Cardiac muscle cell (in vitro differentiated cells and primary cell): ENCODE results near the gene FOXL2NB. TPM values are rescaled to one million over a fixed set of nuclear protein-coding genes. Genes with fewer than 3 reads are reported as not detected.
A peak's percentile ranks its signal among the peaks of the same experiment; 100 is the strongest.

Experiments
- DNase-seq, 2 donors: peaks; one replicate each; pipeline versions ENCODE4 v3.0.0 to v3.0.0-alpha.2; 2010 to 2017; ENCODE audit warnings: low read depth in 1 of 2, low spot score in 1 of 2
- H3K27ac ChIP-seq: fragments of 200-600 bp; sonication (generic); 2 replicates; pipeline ENCODE4 v1.5.1; 2016
- H3K27me3 ChIP-seq: fragments of 200-600 bp; sonication (generic); 2 replicates; pipeline ENCODE4 v1.6.0; 2016; ENCODE audit warnings: control low read depth
- H3K36me3 ChIP-seq: fragments of 200-600 bp; sonication (generic); 2 replicates; pipeline ENCODE4 v1.5.1; 2016; ENCODE audit warnings: control low read depth
- H3K4me1 ChIP-seq: fragments of 200-600 bp; sonication (generic); 2 replicates; pipeline ENCODE4 v1.8.1; 2017; ENCODE audit warnings: low read depth, mild to moderate bottlenecking, mixed run types
- H3K4me3 ChIP-seq: fragments of 200-600 bp; sonication (generic); 2 replicates; pipeline ENCODE4 v1.5.1; 2016; ENCODE audit warnings: mild to moderate bottlenecking
- H3K9me3 ChIP-seq: fragments of 200-600 bp; sonication (generic); 2 replicates; pipeline ENCODE4 v1.5.1; 2017; ENCODE audit warnings: low read depth, mild to moderate bottlenecking, control low read depth
- polyA plus RNA-seq: library from polyadenylated mRNA; unstranded; fragments of >200 nt; fragmentation: Nextera tagmentation; extraction: Ambion mirVana; gene quantifications from 2 replicates; pipeline ENCODE4 v1.2.1, GENCODE V29; 2016
- total RNA-seq: library from RNA; depleted of rRNA; stranded (reverse); fragments of >200 nt; gene quantifications from 2 replicates; pipeline ENCODE4 v1.2.3, GENCODE V29; 2016
- TF ChIP-seq, protein P1 (sequence below): IDR thresholded peaks from 2 replicates; pipeline ENCODE4 v1.5.1; 2012; ENCODE audit warnings: low read depth, mild to moderate bottlenecking, low read length

FOXL2NB gene
- total and polyA plus RNA-seq, 2 experiments from 2014 or later, result not detected

DNA sequence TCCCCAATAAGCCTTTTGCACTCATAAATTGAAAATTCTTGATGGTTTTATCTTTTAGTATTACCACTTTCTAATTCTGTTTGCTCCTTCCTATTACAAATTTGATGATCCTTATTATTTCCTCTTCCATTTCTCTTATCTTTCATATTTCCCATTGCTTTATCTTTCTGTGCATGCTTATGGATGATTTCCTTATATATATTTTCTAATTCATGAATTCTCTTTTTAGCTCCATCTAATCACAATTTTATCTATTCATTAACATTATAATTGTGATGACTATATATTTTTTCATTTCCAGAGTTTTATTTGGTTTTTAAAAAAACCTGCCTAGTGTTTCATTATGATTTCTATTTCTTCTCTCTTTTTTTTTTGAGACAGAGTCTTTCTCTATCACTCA is 17.9 kb downstream of the FOXL2NB start:
- Histone ChIP-seq H3K9me3 (no peaks in the 10 kb centered on the region), H3K4me3 (no peak overlapping the region), H3K4me1 (no peaks in the 10 kb centered on the region), H3K27me3 (peaks cover 24% of the 10 kb centered on the region), H3K36me3 (no peaks in the 10 kb centered on the region), H3K27ac (no peak overlapping the region)
- TF ChIP-seq, protein P1, sequence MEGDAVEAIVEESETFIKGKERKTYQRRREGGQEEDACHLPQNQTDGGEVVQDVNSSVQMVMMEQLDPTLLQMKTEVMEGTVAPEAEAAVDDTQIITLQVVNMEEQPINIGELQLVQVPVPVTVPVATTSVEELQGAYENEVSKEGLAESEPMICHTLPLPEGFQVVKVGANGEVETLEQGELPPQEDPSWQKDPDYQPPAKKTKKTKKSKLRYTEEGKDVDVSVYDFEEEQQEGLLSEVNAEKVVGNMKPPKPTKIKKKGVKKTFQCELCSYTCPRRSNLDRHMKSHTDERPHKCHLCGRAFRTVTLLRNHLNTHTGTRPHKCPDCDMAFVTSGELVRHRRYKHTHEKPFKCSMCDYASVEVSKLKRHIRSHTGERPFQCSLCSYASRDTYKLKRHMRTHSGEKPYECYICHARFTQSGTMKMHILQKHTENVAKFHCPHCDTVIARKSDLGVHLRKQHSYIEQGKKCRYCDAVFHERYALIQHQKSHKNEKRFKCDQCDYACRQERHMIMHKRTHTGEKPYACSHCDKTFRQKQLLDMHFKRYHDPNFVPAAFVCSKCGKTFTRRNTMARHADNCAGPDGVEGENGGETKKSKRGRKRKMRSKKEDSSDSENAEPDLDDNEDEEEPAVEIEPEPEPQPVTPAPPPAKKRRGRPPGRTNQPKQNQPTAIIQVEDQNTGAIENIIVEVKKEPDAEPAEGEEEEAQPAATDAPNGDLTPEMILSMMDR, result no peak
- DNase-seq, result no peak

DNA sequence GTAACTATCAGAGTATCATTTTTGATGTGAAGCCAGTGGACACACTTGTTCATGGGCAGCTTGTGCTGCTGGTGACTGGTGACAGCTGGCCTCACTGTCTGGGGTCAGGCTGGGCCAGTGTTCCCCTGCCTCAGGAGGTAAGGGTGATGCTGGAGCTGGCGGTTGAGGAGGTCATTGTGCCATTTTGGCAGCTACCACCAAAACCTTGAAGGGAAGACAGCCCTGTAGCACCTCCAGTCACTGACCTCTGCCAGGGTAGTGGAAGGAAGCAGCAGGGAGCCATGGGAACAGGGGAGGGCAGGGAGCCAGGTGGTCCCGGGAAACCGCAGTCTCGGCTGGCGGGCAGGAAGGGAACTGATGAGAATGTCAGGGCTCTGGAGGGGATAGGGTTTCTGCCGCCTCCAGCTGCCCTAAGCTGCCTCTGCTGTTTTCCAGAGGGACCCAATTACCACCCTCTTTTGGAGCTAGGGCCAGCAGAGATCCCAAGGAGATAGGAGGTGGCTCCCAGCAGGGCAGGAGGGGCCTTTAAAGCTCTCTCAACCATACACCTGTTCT is 24.8 kb downstream of the FOXL2NB start:
- no peak for DNase-seq

GRCh38 chr3:138972941-138973340 is 25.9 kb downstream of the FOXL2NB start:
- Histone ChIP-seq H3K36me3 (no peaks in the 10 kb centered on the region), H3K27ac (no peak overlapping the region), H3K9me3 (no peaks in the 10 kb centered on the region), H3K4me1 (no peaks in the 10 kb centered on the region), H3K27me3 (peaks cover 13% of the 10 kb centered on the region), H3K4me3 (no peak overlapping the region)
- no peak for DNase-seq
- TF ChIP-seq, protein P1, result no peak

More for the DNA sequence above, 24.8 kb downstream of the FOXL2NB start:
- no peaks in the 10 kb centered on the region for H3K36me3 ChIP-seq
- H3K9me3 ChIP-seq, result no peaks in the 10 kb centered on the region
- TF ChIP-seq, protein P1, result no peak
- H3K27me3 ChIP-seq, result peaks cover 13% of the 10 kb centered on the region
- H3K4me1 ChIP-seq, result no peaks in the 10 kb centered on the region
- H3K4me3 ChIP-seq, result no peak overlapping the region
- H3K27ac ChIP-seq, result no peak overlapping the region

DNA sequence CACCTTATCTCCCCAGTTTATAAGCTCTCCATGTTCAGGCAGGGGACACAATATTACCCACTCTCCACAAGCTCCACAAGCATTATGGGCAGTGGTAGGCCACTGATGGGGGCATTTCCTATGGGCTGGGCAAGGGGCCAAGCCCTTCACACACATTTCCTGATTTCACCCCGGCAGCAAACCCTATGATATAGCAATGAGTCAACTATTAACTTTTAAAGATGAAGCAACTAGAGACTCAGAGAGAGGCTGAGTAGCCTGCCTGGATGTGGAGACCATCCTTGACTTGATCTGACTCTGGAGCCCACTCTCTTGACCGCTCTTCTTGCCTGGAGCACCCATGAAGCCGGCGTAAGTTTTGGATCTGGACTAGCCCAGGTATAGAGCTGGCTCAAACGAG is 27.4 kb downstream of the FOXL2NB start:
- Histone ChIP-seq H3K27ac (no peak overlapping the region), H3K36me3 (no peaks in the 10 kb centered on the region), H3K27me3 (peaks cover 4% of the 10 kb centered on the region), H3K9me3 (no peaks in the 10 kb centered on the region), H3K4me1 (no peaks in the 10 kb centered on the region), H3K4me3 (no peak overlapping the region)
- peak in 1 of 2 donors; percentile 57 for DNase-seq
- TF ChIP-seq, protein P1, result no peak

DNA sequence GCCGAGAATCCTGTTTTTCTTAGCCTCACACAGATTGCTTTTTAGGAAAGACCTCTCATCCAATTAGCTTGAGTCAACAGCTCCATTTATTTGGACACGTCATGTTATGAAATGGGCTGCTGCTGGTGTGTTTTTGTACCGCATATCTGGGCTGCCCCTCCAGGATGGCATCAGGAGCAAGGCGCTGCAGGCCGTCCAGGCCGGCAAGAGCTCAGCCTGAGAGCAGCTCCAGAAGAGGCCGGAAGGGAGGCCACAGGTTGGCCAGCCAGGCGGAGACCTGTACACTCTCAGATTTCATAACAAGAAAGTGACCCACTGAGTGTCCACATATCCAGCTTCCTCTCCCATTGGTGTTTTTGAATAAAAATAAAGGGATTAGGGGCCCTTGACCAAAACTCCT is 28.3 kb downstream of the FOXL2NB start:
- Histone ChIP-seq H3K36me3 (no peaks in the 10 kb centered on the region), H3K4me1 (no peaks in the 10 kb centered on the region), H3K4me3 (no peak overlapping the region), H3K27ac (no peak overlapping the region), H3K27me3 (no peaks in the 10 kb centered on the region), H3K9me3 (no peaks in the 10 kb centered on the region)
- no peak for DNase-seq
- TF ChIP-seq, protein P1, result no peak
